Measurements from ENCODE around the gene GNG13.

DNA sequence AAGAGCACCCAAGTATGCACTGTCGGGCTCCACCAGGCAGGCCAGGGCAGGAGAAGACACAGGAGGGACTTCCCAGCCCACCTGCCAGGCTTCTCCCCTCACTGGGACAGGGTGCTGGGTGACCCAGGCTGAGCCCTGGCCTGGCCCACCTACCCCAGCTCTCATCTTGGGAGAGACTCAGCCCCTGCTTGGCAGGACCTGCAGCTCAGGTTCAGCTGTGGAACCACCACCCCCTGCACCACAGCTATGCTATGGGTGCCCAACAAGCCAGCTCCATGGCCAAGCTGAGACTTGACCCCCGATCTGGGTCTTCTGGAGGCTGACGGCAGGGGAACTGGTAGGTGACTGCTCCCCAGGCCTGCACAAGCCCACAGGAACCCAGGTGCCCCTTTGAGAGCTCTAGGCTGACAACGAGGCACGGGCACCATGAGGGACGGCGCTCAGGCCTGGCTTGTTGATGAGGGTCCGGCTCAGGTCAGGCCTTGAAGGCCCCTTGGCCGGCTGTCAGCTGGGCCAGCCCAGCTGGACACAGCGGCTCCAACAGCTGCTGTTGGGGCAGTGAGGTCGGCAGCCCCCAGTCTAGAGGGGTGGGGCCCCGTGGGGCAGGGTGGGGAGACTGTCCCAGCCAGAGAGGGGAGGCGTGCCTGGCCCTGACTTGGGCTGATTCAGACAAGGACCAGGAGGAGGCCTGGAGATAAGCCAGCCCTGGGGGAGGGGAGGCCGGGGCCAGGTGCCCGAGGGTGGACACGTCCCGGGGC is 17.0 kb downstream of the GNG13 start:
- no peak for TF ChIP-seq EZH2 (IDR thresholded peaks at IDR 0.05; ENCODE audit: low read depth, unreplicated experiment)
- TF ChIP-seq, protein P1, sequence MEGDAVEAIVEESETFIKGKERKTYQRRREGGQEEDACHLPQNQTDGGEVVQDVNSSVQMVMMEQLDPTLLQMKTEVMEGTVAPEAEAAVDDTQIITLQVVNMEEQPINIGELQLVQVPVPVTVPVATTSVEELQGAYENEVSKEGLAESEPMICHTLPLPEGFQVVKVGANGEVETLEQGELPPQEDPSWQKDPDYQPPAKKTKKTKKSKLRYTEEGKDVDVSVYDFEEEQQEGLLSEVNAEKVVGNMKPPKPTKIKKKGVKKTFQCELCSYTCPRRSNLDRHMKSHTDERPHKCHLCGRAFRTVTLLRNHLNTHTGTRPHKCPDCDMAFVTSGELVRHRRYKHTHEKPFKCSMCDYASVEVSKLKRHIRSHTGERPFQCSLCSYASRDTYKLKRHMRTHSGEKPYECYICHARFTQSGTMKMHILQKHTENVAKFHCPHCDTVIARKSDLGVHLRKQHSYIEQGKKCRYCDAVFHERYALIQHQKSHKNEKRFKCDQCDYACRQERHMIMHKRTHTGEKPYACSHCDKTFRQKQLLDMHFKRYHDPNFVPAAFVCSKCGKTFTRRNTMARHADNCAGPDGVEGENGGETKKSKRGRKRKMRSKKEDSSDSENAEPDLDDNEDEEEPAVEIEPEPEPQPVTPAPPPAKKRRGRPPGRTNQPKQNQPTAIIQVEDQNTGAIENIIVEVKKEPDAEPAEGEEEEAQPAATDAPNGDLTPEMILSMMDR (conservative IDR thresholded peaks at IDR 0.05; ENCODE audit: low read depth in 2 of 2), result no peak
- TF ChIP-seq POLR2AphosphoS5 (IDR thresholded peaks at IDR 0.05; ENCODE audit: low read depth), result 0 out of 2 replicates have a peak, but pooled peaks have one; percentile 14
- TF ChIP-seq EZH2phosphoT487 (IDR thresholded peaks at IDR 0.05; ENCODE audit: unreplicated experiment), result no peak
- TF ChIP-seq, protein P2, sequence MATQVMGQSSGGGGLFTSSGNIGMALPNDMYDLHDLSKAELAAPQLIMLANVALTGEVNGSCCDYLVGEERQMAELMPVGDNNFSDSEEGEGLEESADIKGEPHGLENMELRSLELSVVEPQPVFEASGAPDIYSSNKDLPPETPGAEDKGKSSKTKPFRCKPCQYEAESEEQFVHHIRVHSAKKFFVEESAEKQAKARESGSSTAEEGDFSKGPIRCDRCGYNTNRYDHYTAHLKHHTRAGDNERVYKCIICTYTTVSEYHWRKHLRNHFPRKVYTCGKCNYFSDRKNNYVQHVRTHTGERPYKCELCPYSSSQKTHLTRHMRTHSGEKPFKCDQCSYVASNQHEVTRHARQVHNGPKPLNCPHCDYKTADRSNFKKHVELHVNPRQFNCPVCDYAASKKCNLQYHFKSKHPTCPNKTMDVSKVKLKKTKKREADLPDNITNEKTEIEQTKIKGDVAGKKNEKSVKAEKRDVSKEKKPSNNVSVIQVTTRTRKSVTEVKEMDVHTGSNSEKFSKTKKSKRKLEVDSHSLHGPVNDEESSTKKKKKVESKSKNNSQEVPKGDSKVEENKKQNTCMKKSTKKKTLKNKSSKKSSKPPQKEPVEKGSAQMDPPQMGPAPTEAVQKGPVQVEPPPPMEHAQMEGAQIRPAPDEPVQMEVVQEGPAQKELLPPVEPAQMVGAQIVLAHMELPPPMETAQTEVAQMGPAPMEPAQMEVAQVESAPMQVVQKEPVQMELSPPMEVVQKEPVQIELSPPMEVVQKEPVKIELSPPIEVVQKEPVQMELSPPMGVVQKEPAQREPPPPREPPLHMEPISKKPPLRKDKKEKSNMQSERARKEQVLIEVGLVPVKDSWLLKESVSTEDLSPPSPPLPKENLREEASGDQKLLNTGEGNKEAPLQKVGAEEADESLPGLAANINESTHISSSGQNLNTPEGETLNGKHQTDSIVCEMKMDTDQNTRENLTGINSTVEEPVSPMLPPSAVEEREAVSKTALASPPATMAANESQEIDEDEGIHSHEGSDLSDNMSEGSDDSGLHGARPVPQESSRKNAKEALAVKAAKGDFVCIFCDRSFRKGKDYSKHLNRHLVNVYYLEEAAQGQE (IDR thresholded peaks at IDR 0.05; ENCODE audit: unreplicated experiment), result no peak
- no peak for TF ChIP-seq JUNB (IDR thresholded peaks at IDR 0.05; ENCODE audit: unreplicated experiment)
- no peak for TF ChIP-seq STAT1 (IDR thresholded peaks at IDR 0.05; ENCODE audit: unreplicated experiment)
- TF ChIP-seq CREB1 (CRISPR knock-in tag; IDR thresholded peaks at IDR 0.05; ENCODE audit: low read depth), result no peak
- no peak for TF ChIP-seq ZNF331 (CRISPR knock-in tag; IDR thresholded peaks at IDR 0.05; ENCODE audit: low read depth)
- TF ChIP-seq ZNF114 (CRISPR knock-in tag; IDR thresholded peaks at IDR 0.05), result no peak
- TF ChIP-seq NANOG (IDR thresholded peaks at IDR 0.05; ENCODE audit: borderline replicate concordance), result no peak
